ENCODE results near the gene DCUN1D2. TPM values are rescaled to one million over a fixed set of nuclear protein-coding genes. Genes with fewer than 3 reads are reported as not detected.
A peak's percentile ranks its signal among the peaks of the same experiment; 100 is the strongest.

The DCUN1D2 gene
- total RNA-seq, 1 donor from 2014 or later = 29.0 TPM

GRCh38 chr13:113506025-113506685, 15.6 kb upstream of the DCUN1D2 start:
- H3K9me3 Mint-ChIP-seq (ENCODE audit: unreplicated experiment) = no peaks in the 10 kb centered on the region
- H3K36me3 Mint-ChIP-seq (ENCODE audit: unreplicated experiment) = peaks cover 46% of the 10 kb centered on the region
- no peak for DNase-seq (ENCODE audit: extremely low spot score, unreplicated experiment)
- no peaks in the 10 kb centered on the region for H3K27me3 Mint-ChIP-seq (ENCODE audit: unreplicated experiment)
- no peak for TF ChIP-seq CTCF (IDR thresholded peaks at IDR 0.05)
- H3K4me1 Mint-ChIP-seq (ENCODE audit: unreplicated experiment) = peaks cover 5% of the 10 kb centered on the region
- H3K4me3 Mint-ChIP-seq (ENCODE audit: unreplicated experiment) = no peak overlapping the region
- H3K27ac Mint-ChIP-seq (ENCODE audit: unreplicated experiment) = peak overlapping the region; percentile 28

DNA sequence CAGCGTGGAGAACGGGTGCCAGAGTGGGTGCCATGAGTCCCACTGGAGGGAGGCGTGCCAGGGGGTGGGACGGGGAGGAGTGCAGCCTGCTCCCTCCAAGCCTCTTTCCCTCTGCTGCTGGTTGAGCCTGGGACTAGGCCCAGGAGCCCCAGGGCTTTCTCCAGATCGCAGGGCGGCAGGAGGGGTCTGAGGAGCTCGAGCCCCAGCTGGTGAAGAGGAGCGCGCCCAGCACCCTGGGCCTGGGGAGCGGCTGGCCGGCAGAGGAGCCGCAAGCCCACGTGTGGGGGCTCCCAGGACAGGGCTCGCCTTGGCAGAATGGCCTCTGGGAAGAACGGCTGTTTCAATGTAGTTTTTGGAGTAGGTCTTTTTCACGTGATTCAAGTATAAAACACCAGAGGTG, 12.2 kb upstream of the DCUN1D2 start:
- Mint-ChIP-seq H3K27me3 (ENCODE audit: unreplicated experiment) (no peaks in the 10 kb centered on the region), H3K4me3 (ENCODE audit: unreplicated experiment) (no peak overlapping the region), H3K36me3 (ENCODE audit: unreplicated experiment) (peaks cover 52% of the 10 kb centered on the region), H3K9me3 (ENCODE audit: unreplicated experiment) (no peaks in the 10 kb centered on the region), H3K4me1 (ENCODE audit: unreplicated experiment) (peaks cover 5% of the 10 kb centered on the region), H3K27ac (ENCODE audit: unreplicated experiment) (no peak overlapping the region)
- no peak for DNase-seq (ENCODE audit: extremely low spot score, unreplicated experiment)
- TF ChIP-seq CTCF (IDR thresholded peaks at IDR 0.05) = no peak

DNA sequence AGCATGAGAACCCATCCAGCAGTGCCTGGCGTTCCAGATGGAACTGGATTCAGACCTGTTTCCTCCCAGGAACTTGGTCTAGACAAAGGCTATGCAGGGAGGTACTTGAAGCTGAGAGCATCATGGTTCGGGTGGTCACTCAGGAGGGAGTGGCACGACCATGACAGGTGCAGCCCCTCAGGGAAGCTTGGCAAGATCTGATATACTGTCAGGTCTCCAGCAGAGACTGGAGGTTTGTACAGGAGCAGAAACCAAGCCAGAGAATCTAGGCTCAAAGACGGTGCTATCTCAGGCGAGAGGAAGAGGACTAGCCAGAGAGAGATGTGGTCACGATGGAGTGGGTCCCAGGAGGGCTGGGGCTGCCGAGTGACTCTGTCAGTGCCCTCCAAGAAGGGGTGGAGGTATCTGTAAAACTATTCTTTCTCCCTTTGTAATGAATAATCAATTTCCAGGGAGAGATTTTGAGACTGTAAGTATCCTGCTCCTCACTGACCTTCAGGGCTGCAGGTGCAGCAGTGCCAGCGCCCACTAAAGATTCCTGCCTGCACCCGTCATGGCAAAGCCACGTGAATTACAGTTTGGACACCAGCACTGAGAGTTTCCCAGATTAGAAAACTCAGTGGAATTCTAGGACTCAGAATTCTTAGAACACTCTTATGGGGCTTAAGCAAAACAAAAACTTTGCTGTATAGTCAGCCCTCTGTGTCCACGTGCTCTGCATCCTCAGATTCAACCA, 10.2 kb upstream of the DCUN1D2 start:
- H3K4me3 Mint-ChIP-seq (ENCODE audit: unreplicated experiment) = no peak overlapping the region
- no peak overlapping the region for H3K27ac Mint-ChIP-seq (ENCODE audit: unreplicated experiment)
- no peak for TF ChIP-seq CTCF (IDR thresholded peaks at IDR 0.05)
- no peaks in the 10 kb centered on the region for H3K27me3 Mint-ChIP-seq (ENCODE audit: unreplicated experiment)
- peaks cover 52% of the 10 kb centered on the region for H3K36me3 Mint-ChIP-seq (ENCODE audit: unreplicated experiment)
- H3K4me1 Mint-ChIP-seq (ENCODE audit: unreplicated experiment) = peaks cover 13% of the 10 kb centered on the region
- no peak for DNase-seq (ENCODE audit: extremely low spot score, unreplicated experiment)
- H3K9me3 Mint-ChIP-seq (ENCODE audit: unreplicated experiment) = no peaks in the 10 kb centered on the region

DNA sequence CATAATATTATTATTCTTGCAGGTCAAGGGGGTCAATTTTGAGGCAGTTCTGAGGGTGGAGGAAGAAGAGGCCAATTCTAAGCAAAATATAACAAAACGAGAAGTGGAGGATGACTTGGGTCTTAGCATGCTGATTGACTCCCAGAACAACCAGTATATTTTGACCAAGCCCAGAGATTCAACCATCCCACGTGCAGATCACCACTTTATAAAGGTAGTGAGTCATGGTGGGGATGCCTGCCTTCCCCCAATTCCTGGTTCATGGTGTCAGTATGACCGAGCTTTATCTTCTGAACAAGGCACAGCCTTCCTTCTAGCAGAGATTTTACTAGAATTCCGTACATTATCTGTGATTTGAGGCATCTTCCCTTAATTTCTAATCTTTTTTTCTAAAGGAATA, 9.4 kb upstream of the DCUN1D2 start:
- no peak for DNase-seq (ENCODE audit: extremely low spot score, unreplicated experiment)
- Mint-ChIP-seq H3K27me3 (ENCODE audit: unreplicated experiment) (no peaks in the 10 kb centered on the region), H3K9me3 (ENCODE audit: unreplicated experiment) (no peaks in the 10 kb centered on the region), H3K4me3 (ENCODE audit: unreplicated experiment) (no peak overlapping the region), H3K27ac (ENCODE audit: unreplicated experiment) (no peak overlapping the region), H3K4me1 (ENCODE audit: unreplicated experiment) (peaks cover 21% of the 10 kb centered on the region), H3K36me3 (ENCODE audit: unreplicated experiment) (peaks cover 47% of the 10 kb centered on the region)
- TF ChIP-seq CTCF (IDR thresholded peaks at IDR 0.05) = no peak

DNA sequence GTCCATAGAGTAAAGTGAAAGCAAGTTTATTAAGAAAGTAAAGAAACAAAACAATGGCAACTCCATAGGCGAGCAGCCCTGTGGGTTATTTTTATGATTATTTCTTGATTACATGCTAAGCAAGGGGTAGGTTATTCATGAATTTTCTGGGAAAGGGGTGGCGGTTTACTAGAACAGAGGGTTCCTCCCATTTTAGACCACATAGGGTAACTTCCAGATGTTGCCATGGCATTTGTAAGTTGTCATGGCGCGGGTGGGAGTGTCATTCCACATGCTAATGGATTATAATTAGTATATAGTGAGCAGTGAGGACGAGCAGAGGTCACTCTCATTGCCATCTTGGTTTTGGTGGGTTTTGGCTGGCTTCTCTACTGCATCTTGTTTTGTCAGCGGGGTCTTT, 8.4 kb upstream of the DCUN1D2 start:
- DNase-seq (ENCODE audit: extremely low spot score, unreplicated experiment) = no peak
- H3K4me1 Mint-ChIP-seq (ENCODE audit: unreplicated experiment) = peaks cover 31% of the 10 kb centered on the region

More for the DNA sequence above, 8.4 kb upstream of the DCUN1D2 start:
- no peaks in the 10 kb centered on the region for H3K27me3 Mint-ChIP-seq (ENCODE audit: unreplicated experiment)
- H3K9me3 Mint-ChIP-seq (ENCODE audit: unreplicated experiment) = no peaks in the 10 kb centered on the region
- no peak overlapping the region for H3K4me3 Mint-ChIP-seq (ENCODE audit: unreplicated experiment)
- H3K36me3 Mint-ChIP-seq (ENCODE audit: unreplicated experiment) = peaks cover 43% of the 10 kb centered on the region
- TF ChIP-seq CTCF (IDR thresholded peaks at IDR 0.05) = no peak
- no peak overlapping the region for H3K27ac Mint-ChIP-seq (ENCODE audit: unreplicated experiment)

Data from osteocyte (in vitro differentiated cells).